Measurements from ENCODE around the gene IDH3B.

GRCh38 chr20:2694008-2694471 lies 30.0 kb upstream of the IDH3B start:
- TF ChIP-seq ZFX (CRISPR knock-in tag; IDR thresholded peaks at IDR 0.05), result no peak
- TF ChIP-seq NFE2 (IDR thresholded peaks at IDR 0.05; ENCODE audit: low read depth), result no peak
- TF ChIP-seq NCOA4 (IDR thresholded peaks at IDR 0.05; ENCODE audit: partially characterized antibody), result no peak
- no peak for TF ChIP-seq CTCF (IDR thresholded peaks at IDR 0.05 in 2 of 3, conservative IDR thresholded peaks at IDR 0.05 in 1 of 3; ENCODE audit: insufficient read depth in 2 of 3, low read depth in 1 of 3, low read length in 3 of 3)
- TF ChIP-seq, protein P1, sequence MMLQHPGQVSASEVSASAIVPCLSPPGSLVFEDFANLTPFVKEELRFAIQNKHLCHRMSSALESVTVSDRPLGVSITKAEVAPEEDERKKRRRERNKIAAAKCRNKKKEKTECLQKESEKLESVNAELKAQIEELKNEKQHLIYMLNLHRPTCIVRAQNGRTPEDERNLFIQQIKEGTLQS (IDR thresholded peaks at IDR 0.05), result no peak
- TF ChIP-seq, protein P1 (CRISPR knock-in tag; conservative IDR thresholded peaks at IDR 0.05), result no peak
- no peak for TF ChIP-seq ATF6 (CRISPR knock-in tag; IDR thresholded peaks at IDR 0.05)
- no peak for TF ChIP-seq PML (IDR thresholded peaks at IDR 0.05; ENCODE audit: low read length)
- no peak for TF ChIP-seq ZNF274 (IDR thresholded peaks at IDR 0.05; ENCODE audit: borderline replicate concordance, low read depth, low read length)
- TF ChIP-seq CEBPB (tag; IDR thresholded peaks at IDR 0.05), result no peak
- no peak for TF ChIP-seq ZNF184 (CRISPR knock-in tag; IDR thresholded peaks at IDR 0.05)
- TF ChIP-seq JUN (IDR thresholded peaks at IDR 0.05; ENCODE audit: borderline replicate concordance, low read depth, low read length), result no peak
- no peak for TF ChIP-seq JUN (CRISPR knock-in tag; IDR thresholded peaks at IDR 0.05; ENCODE audit: borderline replicate concordance)

Measured in K562 (cell line).